ENCODE measurements around the gene SH2D3A.
"Not testable (repeated sequence)": the region's sequence is repeated elsewhere in the genome, so short reads cannot be mapped to it uniquely, and the experiment has no call there.

Gene SH2D3A

GRCh38 chr19:6765738-6766356 is 1.4 kb downstream of the SH2D3A start:
- H3K4me3 ChIP-seq (ENCODE audit: low read depth, low read length) = no peak overlapping the region
- in situ Hi-C loops (cut with HindIII; ENCODE audit: low sequenced_read_pairs) = no loop called here
- TF ChIP-seq CTCF (IDR thresholded peaks at IDR 0.05; ENCODE audit: low read depth, low read length, missing control alignments) = no peak
- DNase-seq (ENCODE audit: low read depth) = no peak

GRCh38 chr19:6762253-6762797 is 4.9 kb downstream of the SH2D3A start:
- H3K4me3 ChIP-seq (ENCODE audit: low read depth, low read length); in situ Hi-C loops (cut with HindIII; ENCODE audit: low sequenced_read_pairs); DNase-seq (ENCODE audit: low read depth): not testable (repeated sequence)

GRCh38 chr19:6761053-6761676 is 6.1 kb downstream of the SH2D3A start:
- TF ChIP-seq CTCF (IDR thresholded peaks at IDR 0.05; ENCODE audit: low read depth, low read length, missing control alignments) = no peak
- H3K4me3 ChIP-seq (ENCODE audit: low read depth, low read length) = no peak overlapping the region
- in situ Hi-C loops (cut with HindIII; ENCODE audit: low sequenced_read_pairs) = no loop called here
- no peak for DNase-seq (ENCODE audit: low read depth)

- in situ Hi-C loops (cut with HindIII; ENCODE audit: low sequenced_read_pairs) = no loop called here
- no peak for TF ChIP-seq CTCF (IDR thresholded peaks at IDR 0.05; ENCODE audit: low read depth, low read length, missing control alignments)
- no peak for DNase-seq (ENCODE audit: low read depth)
- H3K4me3 ChIP-seq (ENCODE audit: low read depth, low read length) = no peak overlapping the region
Measured at GRCh38 chr19:6760606-6761005, 6.6 kb downstream of the SH2D3A start.

- no peak overlapping the region for H3K4me3 ChIP-seq (ENCODE audit: low read depth, low read length)
- TF ChIP-seq CTCF (IDR thresholded peaks at IDR 0.05; ENCODE audit: low read depth, low read length, missing control alignments) = no peak
- in situ Hi-C loops (cut with HindIII; ENCODE audit: low sequenced_read_pairs) = no loop called here
- DNase-seq (ENCODE audit: low read depth) = no peak
Measured at GRCh38 chr19:6754653-6755463, 12.4 kb downstream of the SH2D3A start.

GRCh38 chr19:6754136-6754535 is 13.1 kb downstream of the SH2D3A start:
- in situ Hi-C loops (cut with HindIII; ENCODE audit: low sequenced_read_pairs) = no loop called here
- no peak for TF ChIP-seq CTCF (IDR thresholded peaks at IDR 0.05; ENCODE audit: low read depth, low read length, missing control alignments)
- no peak overlapping the region for H3K4me3 ChIP-seq (ENCODE audit: low read depth, low read length)
- no peak for DNase-seq (ENCODE audit: low read depth)
